ENCODE measurements around the gene ACSM5.

Gene ACSM5, protein sequence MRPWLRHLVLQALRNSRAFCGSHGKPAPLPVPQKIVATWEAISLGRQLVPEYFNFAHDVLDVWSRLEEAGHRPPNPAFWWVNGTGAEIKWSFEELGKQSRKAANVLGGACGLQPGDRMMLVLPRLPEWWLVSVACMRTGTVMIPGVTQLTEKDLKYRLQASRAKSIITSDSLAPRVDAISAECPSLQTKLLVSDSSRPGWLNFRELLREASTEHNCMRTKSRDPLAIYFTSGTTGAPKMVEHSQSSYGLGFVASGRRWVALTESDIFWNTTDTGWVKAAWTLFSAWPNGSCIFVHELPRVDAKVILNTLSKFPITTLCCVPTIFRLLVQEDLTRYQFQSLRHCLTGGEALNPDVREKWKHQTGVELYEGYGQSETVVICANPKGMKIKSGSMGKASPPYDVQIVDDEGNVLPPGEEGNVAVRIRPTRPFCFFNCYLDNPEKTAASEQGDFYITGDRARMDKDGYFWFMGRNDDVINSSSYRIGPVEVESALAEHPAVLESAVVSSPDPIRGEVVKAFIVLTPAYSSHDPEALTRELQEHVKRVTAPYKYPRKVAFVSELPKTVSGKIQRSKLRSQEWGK

DNA sequence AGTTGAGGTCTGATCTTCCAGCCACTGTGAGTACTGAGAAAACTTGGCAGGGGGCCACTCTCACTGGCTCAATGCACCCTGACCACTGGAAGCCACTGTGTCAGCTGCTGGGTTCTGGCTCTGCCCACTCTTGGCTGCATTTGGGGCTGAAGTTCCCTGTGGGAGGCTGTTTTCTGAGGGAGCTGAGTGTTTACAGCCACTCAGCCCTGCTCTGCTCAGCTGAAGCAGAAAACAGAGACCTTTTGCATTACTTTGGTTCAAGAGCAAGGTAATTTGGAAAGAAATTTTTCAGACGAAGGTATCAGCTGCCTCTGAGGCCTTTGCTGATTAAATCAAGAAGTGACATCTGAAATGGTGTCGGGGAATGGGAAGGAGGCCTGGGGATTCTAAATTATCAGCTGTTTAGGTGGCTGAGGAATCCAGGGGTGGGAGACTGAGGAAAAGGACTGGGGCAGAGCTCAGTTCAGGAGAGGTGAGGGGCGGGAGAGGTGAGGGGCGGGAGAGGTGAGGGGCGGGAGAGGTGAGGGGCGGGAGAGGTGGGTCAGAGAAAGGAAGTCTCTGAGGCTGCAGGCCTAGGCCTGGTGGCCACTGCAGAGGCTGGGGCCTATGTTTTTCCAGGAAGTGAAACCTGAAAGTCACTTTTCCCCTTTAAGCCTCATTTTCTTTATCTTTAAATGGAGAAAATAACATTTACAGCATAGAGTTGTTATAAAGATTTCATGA, at the start of gene ACSM5:
TSS of gene ACSM5 (plus strand) at position 137 of the 723 bp plus-strand sequence. CDS start 1,951 bp downstream, outside the sequence.
- DNase-seq (ENCODE audit: low spot score): no peak

DNA sequence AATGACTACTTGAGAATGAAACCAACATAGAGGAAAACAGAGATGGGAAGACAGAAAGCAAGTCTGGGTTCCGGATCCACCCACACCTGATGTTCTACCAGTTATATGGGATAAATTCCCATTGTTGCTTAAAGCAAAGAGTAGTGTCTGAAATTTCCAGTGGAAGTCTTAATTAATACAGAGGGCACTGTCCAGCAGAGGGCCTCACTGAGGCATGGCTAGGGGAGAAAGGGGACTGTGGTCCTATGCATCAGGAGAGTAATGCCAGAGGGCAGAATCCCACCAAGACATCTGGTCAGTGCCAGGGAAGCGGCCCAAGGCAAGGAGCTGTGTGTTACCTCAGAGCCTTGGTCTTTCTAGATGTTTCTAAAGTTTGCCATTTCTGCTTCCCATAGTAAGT, 49.3 kb upstream of the ACSM5 start:
- peak; percentile 24 for DNase-seq (ENCODE audit: low spot score)

- no peak for DNase-seq (ENCODE audit: low spot score)
Observed at GRCh38 chr16:20363191-20363590, 46.1 kb upstream of the ACSM5 start.

DNA sequence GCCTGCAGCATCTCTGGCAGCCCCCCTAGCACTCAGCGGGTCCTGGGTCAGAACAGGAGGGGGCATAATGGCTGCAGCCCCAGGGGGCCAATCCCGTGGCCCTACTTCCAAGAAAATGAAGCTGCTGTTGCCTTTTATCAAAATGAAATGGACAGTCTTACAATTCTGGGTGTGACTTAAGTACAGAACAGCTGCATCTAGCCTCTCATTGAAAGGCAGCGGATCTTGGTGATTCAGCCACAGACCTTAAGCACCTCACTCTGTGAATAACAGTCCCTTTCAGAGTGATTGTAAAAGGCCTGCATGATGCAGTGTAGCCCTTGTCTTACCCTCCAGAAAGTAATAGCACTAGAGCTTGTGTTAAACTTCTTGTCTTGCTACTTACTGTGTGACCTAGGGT, 45.3 kb upstream of the ACSM5 start:
- no peak for DNase-seq (ENCODE audit: low spot score)

DNA sequence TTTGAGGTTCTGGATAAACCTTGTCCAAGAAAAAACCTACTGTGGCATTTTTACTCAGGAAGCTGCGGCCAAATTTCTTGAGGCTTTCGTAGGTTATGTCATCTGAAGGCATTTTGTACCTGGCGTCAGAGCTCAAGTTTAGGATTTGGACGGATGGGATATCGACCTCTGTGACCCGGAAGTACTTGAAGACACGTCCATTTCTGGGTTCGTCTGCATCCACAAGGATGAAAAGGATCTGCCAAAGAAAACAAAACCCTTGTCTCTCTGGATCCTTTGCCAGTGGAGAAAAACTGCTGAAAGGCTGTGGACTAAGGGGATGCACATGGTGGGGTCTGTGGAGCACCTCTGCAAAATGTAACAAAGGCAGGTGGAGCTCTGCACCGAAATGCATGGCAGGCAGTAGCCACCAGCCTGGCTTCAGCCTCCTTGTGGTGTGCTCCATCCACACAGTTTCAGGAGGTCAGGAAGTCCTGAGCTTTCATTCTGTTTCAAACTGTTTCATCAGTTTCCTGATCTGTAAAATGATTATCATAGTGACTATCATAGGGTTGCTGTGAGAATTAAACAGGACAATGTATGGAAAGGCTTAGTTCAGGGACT, 39.8 kb upstream of the ACSM5 start:
- no peak for DNase-seq (ENCODE audit: low spot score)

- no peak for DNase-seq (ENCODE audit: low spot score)
Observed at GRCh38 chr16:20372701-20373100, 36.6 kb upstream of the ACSM5 start.

GRCh38 chr16:20377181-20377580, 32.2 kb upstream of the ACSM5 start:
- no peak for DNase-seq (ENCODE audit: low spot score)

DNA sequence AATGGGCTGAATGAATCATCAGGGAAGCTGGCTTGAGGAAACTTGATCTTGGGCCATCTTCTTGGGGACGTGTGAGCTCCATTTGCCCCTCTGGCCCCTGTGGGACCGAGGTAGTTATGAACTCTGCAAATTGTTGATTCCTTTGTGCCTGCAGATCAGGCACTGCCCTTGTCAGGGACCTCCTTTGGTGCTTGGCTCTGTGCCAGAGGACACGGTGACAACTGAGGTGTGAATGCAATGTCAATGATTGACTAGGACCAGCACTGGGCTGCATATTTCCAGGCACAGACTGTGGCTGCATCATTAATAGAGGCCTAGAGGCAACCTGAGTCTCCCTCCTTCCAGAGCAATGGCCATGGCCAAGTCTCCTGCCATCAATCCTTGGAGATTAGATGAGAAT, 28.6 kb upstream of the ACSM5 start:
- no peak for DNase-seq (ENCODE audit: low spot score)

DNA sequence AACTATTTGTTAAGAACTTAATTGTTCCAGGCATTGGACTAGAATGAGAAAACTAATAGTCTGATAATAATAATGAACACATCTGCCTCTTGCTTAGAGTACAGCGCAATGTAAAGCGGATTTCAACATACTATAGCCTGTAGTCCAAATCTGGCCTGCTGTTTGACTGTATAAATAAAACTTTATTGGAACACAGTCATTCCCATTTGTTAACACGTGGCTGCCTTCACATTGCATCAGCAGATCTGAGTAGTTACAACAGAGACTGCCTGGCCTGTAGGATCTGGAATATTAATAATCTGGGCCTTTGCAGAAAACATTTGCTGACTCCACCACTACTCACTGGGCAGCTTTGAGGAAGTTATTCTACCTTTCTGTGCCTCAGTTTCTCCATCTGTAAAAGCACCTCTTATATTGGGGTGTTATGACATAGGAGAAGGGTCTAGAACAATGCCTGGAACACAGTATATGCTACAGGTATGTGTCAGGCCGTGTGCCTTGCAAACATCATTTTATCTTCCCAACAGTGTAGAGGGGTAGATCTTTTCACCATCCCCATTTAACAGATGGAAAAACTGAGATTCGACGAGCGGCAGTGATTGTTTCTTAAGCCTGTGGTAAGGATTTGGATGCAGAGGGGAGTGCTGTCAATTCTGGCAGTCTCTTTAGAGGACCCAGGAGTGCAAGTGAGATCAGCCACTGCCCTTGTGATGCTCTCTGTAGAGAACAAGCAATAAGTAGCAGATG, 27.0 kb upstream of the ACSM5 start:
- DNase-seq (ENCODE audit: low spot score): no peak

- DNase-seq (ENCODE audit: low spot score): peak; percentile 79
Observed at GRCh38 chr16:20383106-20384029, 26.0 kb upstream of the ACSM5 start.

DNA sequence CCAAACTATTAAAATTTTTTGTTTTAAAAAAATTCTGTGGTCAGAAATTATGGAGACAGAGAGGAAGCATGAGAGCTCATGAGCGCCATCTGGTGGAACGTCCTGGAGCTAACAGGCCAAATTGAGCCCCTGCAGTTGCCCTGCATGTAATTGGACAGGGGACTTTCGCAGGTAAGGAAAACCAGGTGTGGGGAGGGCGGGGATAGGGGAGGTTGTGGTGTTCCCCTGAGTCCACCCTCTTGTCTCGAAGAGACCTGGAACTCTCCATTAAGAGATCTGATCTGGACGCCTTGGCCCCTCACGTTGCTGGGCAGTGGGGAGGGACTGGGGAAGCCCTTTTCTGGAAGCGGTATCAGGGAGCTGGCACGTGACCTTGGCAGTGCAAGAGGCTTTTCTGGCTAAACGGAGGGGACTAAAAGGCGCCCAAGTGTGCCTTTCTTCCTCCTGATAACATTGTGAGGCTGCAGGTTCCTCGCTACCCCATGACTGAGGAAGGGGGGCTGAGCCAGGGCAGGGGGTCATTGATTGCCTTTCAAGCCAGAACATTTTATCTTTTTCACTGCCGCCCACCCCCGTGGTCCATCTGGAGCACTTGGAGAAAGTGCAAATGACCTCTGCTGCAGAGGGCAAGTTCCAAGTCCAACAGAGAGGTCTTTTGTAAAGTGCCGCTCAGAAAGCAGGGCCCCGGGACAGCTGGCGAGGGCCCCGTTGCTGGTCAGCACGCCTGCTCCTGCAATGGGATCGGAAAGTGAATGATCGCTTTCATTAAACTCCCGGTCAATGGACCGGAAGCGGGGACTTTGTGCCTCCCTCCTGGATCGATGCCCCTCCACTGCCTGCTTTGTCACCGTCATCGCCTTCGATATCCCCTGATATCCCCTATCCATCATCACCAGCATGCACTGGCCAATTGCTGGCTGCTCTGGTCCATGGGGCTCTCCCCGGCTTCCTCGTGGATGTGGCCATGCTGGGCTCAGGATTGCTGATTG, 23.2 kb upstream of the ACSM5 start:
- DNase-seq (ENCODE audit: low spot score): peak; percentile 61

GRCh38 chr16:20387978-20388377, 21.4 kb upstream of the ACSM5 start:
- no peak for DNase-seq (ENCODE audit: low spot score)

- DNase-seq (ENCODE audit: low spot score): no peak
Observed at GRCh38 chr16:20388854-20389253, 20.5 kb upstream of the ACSM5 start.

GRCh38 chr16:20391045-20391444, 18.3 kb upstream of the ACSM5 start:
- DNase-seq (ENCODE audit: low spot score): no peak

DNA sequence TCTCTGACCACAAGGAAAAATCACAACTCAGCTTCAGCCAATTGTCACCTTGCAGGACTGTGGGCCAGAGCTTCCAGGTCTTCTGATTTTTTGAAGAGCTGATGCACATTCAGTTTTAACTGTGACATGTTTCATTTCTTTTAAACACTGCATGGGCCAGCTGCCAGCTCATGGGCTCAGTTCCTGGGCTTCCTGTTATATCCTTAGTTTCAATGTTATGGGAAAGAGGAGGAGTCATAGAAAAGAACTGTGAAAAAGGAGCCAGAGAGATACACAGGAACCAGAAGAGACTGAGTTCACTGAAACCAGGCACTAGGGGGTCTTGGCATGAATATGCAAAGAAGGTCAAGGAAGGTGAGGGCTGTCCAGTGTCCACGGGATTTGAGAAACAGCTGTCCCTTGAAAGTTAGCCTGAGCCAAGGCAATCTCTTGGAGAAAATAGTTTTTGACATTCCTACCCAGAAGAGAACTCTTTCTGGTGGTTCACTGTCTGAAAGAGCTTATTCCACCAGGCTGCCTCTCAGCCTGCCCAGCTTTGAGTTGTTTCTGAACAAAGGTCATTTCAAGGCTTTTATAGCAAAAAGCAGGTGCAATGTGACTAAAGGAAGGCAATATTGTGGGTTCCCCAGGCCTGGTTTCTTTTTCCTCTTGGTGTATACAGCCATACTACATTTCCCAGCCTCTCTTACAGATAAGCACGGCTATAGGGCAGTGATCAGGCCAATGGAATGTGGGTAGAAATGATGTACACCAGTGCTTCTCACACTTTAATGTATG, 15.3 kb upstream of the ACSM5 start:
- DNase-seq (ENCODE audit: low spot score): no peak

DNA sequence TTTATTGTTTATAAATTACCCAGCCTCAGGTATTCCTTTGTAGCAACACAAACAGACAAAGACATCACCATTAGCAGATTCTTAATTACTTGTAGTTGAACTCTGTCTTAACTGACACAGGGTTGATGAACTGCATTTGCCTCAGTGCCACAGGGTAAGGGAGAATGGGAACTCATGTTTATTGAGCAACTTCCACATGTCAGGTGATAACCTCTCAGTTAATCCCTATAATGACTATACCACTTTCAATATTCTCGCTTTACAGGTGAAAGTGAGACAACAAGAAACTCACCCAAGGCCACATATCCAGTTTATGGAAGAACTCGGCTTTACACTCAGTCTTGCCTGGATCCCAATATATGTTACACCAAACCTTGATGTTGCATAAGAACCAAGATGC, 13.4 kb upstream of the ACSM5 start:
- no peak for DNase-seq (ENCODE audit: low spot score)

DNA sequence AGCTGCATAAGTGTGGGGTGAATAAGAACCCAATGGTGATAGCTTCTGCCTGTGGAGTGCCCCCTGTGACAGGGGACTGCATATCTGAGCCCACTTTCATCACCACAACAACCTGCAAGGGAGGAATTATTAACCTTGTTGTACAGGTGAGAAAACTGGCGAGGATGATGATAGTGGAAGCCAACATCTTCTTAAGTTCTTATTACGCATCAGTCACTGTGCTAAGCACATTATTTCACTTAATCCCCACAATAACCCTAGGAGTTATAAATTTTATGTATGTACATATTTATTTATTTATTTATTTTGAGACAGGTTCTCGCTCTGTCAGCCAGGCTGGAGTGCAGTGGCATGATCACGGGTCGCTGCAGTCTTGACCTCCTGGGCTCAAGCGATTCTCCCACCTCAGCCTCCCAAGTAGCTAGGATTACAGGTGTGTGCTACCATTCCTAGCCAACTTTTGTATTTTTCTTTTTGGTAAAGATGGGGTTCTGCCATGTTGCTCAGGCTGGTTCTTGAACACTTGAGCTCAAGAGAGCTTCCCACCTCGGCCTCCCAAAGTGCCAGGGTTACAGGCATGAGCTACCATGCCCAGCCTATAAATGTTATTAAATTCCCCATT, 12.4 kb upstream of the ACSM5 start:
- DNase-seq (ENCODE audit: low spot score): no peak

DNA sequence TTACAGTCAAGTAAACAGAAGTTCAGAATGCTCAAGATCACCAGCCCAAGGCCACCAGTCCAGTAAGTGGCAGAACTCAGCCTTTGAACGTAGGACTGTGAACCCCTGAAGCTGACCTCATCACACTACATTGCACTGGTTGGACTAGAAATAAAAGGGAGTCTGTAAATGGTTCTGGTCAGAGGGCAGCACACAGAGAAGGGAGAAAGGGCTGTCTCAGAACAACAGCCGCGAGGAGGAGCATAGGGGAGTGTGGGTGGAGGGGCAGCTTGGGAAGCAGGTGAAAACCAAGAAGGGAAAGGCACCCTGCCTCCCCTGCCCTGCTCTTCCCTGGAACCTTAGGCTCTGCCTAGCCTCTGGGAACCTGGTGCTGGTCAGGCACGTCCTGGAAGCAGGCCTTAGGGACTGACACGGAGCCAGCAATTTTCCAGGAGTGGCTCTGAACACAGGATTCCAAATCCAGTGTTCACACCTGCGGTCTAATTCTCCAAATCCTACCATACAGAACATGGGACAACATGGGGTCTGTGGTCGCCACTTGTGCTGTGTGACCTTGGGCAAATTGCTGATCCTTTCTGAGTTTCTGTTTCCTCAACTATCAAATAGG, 11.8 kb upstream of the ACSM5 start:
- no peak for DNase-seq (ENCODE audit: low spot score)
